LNCAP (cell line): ENCODE results near the gene WNT3.

Experiments
- CTCF ChIP-seq: fragments of 450-650 bp; IDR thresholded peaks from 2 replicates; pipeline ENCODE4 v1.5.1; 2017; ENCODE audit warnings: mild to moderate bottlenecking

The WNT3 gene

GRCh38 chr17:46795379-46795952, 23.0 kb downstream of the WNT3 start:
- no peak for TF ChIP-seq CTCF

GRCh38 chr17:46794318-46794717, 24.2 kb downstream of the WNT3 start:
- no peak for TF ChIP-seq CTCF

GRCh38 chr17:46793541-46793940, 25.0 kb downstream of the WNT3 start:
- no peak for TF ChIP-seq CTCF

GRCh38 chr17:46792071-46792470, 26.4 kb downstream of the WNT3 start:
- no peak for TF ChIP-seq CTCF

GRCh38 chr17:46791531-46791930, 27.0 kb downstream of the WNT3 start:
- no peak for TF ChIP-seq CTCF

GRCh38 chr17:46790216-46790615, 28.3 kb downstream of the WNT3 start:
- TF ChIP-seq CTCF = no peak

- TF ChIP-seq CTCF = no peak
Measured at GRCh38 chr17:46789610-46790009, 28.9 kb downstream of the WNT3 start.

GRCh38 chr17:46788796-46789195, 29.7 kb downstream of the WNT3 start:
- no peak for TF ChIP-seq CTCF
